ENCODE results near the gene OR4D9.
"Not testable (repeated sequence)": the region's sequence is repeated elsewhere in the genome, so short reads cannot be mapped to it uniquely, and the experiment has no call there.

The OR4D9 gene
- 0 to 1.9 (median 0) reads per million in 17 experiments for total RNA-seq

GRCh38 chr11:59510941-59511589, at the start of gene OR4D9:
TSS of gene OR4D9 (plus strand) at chr11:59511539. CDS start at chr11:59514913, 3,374 bp downstream.
- peak; percentile 24 to 72 (median 54) for DNase-seq

GRCh38 chr11:59463190-59463641, 48.1 kb upstream of the OR4D9 start:
- DNase-seq, result no peak

DNA sequence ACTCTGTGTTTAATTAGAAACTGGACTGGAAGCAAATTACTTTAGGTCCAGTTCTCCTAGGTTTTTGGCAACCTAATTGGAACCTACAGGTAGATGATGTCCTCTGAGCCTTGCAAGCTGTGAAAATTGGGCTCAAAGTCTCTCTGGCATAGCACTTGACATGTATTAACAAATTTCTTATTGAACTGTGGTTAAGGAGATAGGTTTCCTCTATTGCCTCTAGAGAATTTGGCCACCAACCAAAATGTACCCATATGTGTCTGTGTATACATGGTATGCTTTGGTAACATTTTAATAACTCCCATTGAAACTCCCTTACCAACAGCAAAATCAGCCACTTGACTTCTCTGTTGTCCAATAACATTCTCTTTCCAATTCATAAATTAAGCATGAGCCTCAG, 38.3 kb upstream of the OR4D9 start, which contains the start of gene OR4D10:
TSS of gene OR4D10 (plus strand) at position 301 of the 400 bp plus-strand sequence. CDS start 4,115 bp downstream, outside the sequence.
- DNase-seq, result no peak

DNA sequence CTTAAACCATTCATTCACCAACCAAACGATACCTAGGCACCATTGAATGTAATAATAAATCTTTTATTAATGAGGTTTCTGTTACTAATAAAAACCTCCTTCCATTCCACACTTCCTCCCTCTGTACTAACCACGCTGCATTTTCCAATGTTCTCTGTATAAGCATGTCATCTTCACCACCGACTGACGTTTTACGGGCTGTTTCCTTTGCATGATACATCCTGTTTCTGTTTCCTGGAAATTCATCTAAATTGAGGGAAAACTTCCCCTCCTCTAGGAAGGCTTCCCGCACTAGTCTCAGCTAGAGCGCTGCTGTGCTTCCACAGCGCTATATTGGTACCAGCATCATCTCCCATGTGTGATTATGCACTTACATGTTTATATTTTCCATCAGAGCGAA, 36.2 kb upstream of the OR4D9 start:
- DNase-seq, result no peak

GRCh38 chr11:59479906-59480305, 31.4 kb upstream of the OR4D9 start:
- DNase-seq, result peak in 2 of 4 experiments; percentile 59

DNA sequence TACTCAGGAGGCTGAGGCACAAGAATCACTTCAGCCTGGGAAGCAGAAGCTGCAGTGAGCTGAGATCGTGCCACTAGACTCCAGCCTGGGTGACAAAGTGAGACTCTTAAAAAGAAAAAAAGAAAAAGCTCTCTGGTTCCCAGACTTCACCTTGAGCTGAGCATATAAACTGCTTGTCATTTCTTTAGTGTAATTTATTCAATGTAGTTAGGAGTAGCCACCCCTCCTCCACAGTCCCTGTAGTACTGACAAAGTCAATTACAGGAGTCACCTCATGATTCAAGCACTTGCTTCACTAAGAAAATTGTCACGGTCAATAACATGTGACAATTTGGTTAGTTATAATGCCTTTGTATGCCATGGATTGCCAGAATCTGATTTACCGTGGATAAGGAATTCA, 31.0 kb upstream of the OR4D9 start:
- DNase-seq, result peak in 1 of 4 experiments; percentile 5

- DNase-seq, result no peak
These were observed 9.4 kb upstream of the OR4D9 start for GRCh38 chr11:59501931-59502330.

GRCh38 chr11:59503276-59503675, 8.1 kb upstream of the OR4D9 start, which contains the start of gene OR4D11:
TSS of gene OR4D11 (plus strand) at chr11:59503576. CDS start at chr11:59503576, 0 bp downstream.
- DNase-seq, result no peak

GRCh38 chr11:59511675-59512074, 336 bp downstream of the OR4D9 start:
- DNase-seq, result peak in 1 of 4 experiments; percentile 2

DNA sequence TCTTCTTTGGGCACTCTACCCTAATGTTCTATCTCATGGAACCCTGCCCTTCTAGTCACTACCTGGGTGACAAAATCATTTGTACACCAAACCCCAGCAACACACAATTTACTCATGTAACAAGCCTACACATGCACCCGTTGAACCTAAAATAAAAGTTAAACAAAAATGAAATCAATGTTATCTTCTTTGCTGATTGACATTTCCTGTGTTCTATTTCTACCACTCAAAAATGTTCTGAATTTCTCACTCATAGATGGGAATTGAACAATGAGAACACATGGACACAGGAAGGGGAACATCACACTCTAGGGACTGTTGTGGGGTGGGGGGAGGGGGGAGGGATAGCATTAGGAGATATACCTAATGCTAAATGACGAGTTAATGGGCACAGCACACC, 8.8 kb downstream of the OR4D9 start:
- DNase-seq, result not testable (repeated sequence)

- peak in 1 of 4 experiments; percentile 4 for DNase-seq
These were observed 9.4 kb downstream of the OR4D9 start for GRCh38 chr11:59520741-59521140.

- DNase-seq, result no peak
These were observed 12.2 kb downstream of the OR4D9 start for GRCh38 chr11:59523541-59523940.

DNA sequence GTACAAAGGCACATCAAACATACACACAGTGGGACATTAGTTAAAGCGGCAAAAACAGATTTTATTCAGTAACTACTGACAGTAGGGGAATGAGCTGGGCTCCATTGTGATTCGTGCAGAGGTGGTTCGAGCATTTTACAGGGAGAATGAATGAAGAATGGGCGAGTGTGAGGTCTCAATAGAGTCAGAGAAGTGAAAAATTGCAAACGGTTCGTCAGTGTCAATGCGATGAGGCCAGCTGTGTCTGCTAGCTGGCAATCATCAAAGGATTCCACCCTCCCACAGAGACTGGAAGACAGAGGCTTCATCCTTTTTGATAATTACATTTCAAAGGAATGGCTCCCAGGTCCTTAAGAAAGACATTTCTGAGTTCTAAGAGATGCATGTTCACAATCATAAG, 17.4 kb downstream of the OR4D9 start:
- no peak for DNase-seq

DNA sequence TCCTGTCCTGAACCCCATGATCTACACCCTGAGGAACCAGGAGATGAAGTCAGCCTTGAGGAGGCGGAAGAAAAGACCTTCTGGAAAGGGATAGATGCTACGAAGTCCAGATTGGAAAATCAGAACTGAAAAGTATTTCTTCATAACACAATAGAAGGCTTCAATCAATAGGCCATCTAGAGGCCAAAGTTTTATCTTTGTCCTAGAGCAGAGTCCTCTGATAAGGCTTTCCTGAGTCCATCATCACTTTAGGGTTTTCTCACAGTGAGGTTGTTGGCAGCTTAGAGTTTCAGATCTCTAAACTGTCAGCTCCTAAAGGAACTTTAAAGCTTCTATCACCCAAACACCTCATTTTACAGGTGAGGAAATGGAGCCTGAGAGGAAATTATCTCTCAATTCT, 21.3 kb downstream of the OR4D9 start:
- DNase-seq, result no peak

- DNase-seq, result no peak
These were observed 23.3 kb downstream of the OR4D9 start for GRCh38 chr11:59534676-59535075.

DNA sequence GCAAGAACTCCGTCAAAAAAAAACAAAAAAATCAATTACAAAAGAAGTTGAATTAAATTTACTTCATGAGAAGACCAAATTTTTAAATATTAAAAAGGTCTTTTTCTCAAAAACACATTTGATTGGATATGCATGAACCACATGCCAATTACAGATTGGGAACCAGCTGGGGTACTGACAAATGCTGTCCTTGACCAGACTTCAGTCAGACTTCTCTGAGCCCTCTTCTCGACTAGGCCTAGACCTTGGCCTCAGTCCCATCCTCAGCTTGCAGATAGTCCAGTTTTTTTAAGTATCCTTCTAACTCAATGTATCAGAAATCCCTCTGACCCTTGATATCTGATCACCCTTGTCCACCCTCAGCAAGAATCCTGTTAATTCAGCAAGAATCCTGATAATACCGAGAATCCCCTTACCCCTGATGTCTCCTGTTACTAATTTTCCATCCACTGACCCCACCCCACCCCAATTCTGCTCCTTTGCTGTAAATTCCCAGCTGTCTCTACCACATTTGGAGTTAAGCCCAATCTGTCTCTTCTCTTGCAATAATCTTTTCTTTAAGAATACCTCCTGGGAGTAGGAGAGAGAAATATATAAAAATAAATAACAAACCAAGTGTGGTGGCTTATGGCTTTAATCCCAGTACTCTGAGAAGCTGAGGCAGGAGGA, 30.9 kb downstream of the OR4D9 start:
- DNase-seq, result no peak

DNA sequence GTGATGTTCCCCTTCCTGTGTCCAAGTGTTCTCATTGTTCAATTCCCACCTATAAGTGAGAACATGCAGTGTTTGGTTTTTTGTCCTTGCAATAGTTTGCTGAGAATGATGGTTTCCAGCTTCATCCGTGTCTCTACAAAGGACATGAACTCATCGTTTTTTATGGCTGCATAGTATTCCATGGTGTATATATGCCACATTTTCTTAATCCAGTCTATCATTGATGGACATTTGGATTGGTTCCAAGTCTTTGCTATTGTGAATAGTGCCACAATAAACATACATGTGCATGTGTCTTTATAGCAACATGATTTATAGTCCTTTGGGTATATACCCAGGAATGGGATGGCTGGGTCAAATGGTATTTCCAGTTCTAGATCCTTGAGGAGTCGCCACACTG, 32.4 kb downstream of the OR4D9 start:
- DNase-seq, result not testable (repeated sequence)

GRCh38 chr11:59544869-59545178, 33.5 kb downstream of the OR4D9 start:
- no peak for DNase-seq

DNA sequence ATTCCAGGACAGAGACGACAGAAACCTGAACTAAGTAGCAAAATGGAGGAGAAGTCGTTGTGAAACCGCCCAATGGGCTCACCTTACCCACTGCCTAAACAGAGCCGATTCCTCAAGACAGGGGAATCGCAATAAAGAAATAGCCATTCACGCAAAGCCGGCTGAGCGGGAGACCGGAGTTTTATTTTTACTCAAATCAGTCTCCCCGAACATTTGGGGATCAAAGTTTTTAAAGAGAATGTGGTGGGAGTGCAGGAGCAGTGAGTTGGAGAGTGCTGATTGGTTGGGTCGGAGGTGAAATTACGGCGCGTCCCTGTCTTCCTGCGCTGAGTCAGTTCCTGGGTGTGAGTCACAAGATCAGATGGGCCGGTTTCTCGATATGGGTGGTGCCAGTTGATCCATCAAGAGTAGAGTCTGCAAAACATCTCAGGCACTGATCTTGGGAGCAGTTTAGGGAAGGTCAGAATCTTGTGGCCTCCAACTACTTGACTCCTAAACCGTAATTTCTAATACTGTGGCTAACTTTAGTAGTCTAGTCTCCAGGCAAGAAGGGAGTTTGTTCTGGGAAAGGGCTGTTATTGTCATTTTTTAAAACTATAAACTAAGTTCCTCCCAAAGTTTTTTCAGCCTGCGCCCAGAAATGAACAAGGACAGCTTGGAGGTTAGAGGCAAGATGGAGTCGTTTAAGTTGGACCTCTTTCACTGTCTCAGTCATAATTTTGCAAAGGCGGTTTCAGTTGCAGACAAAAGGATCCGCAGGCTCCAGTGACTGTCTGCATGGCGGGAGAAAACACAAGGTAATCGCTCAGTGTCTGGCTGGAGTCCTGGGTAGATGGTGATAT, 34.1 kb downstream of the OR4D9 start:
- DNase-seq, result no peak

DNA sequence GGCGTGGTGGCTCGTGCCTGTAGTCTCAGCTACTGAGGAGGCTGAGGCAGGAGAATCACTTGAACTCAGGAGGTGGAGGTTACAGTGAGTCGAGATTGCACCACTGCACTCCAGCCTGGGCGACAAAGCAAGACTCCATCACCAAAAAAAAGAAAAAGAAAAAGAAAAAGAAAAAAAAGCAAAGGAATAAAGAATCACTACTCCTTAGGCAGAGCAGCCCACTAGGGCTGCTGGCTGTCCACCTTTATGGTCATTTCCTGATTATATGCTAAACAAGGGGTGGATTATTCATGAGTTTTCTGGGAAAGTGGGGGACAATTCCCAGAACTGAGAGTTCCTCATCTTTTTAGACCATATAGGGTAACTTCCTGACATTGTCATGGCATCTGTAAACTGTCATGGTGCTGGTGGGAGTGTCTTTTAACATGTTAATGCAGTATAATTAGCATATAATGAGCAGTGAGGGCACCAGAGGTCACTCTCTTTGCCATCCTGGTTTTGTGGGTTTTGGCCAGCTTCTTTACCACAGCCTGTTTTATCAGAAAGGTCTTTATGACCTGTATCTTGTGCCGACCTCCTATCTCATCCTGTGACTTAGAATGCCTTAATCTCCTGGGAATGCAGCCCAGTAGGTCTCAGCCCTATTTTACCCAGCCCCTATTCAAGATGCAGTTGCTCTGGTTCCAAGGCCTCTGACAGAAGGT, 36.4 kb downstream of the OR4D9 start:
- DNase-seq, result not testable (repeated sequence)

DNA sequence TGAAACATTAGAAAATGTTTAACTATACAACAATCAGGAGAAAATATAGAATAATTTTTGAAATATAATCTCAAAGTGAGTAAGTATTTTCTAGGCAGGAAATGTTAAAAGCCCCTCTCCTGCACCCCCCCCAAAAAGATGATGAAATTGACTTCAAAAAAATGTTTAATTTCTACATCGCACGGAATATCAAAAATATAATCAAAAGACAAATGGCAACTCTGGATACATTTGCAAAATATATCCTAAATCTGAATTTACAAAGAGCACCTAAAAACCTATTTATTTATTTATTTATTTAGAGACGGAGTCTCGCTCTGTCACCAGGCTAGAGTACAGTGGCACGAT, 36.9 kb downstream of the OR4D9 start:
- no peak for DNase-seq

- DNase-seq, result peak; percentile 78 to 87 (median 81)
These were observed 39.1 kb downstream of the OR4D9 start for GRCh38 chr11:59550368-59550841.

Measured in suppressor macrophage (primary cell).